Upper lobe of left lung (tissue), 6 donors: ENCODE results near the gene ASTN2. TPM values are rescaled to one million over a fixed set of nuclear protein-coding genes. Genes with fewer than 3 reads are reported as not detected.

ENCODE experiments used
- ATAC-seq, 2 donors: fragments of 200-7000 bp; cut with Tn5 transposase; one replicate each; pipeline ENCODE4 v1.9.1; 2022; ENCODE audit warnings: mild to moderate bottlenecking in 2 of 2, moderate library complexity in 2 of 2; ENCODE audit not compliant: low FRiP score in 2 of 2
- DNase-seq, 2 donors: peaks; one replicate each; pipeline ENCODE4 v3.0.0-alpha.2; 2019 to 2020
- H3K27ac ChIP-seq, 4 donors: fragments of 200-600 bp; sonication (generic); one replicate each; pipeline ENCODE4 v1.5.1; 2016 to 2019
- H3K27me3 ChIP-seq, 4 donors: fragments of 200-600 bp; sonication (generic); one replicate each; pipeline ENCODE4 v1.5.1; 2017 to 2019
- H3K36me3 ChIP-seq, 4 donors: fragments of 200-600 bp; sonication (generic); one replicate each; pipeline ENCODE4 v1.5.1; 2016 to 2019
- H3K4me1 ChIP-seq, 4 donors: fragments of 200-600 bp; sonication (generic); one replicate each; pipeline ENCODE4 v1.5.1; 2018 to 2019
- H3K4me3 ChIP-seq, 4 donors: fragments of 200-600 bp; sonication (generic); one replicate each; pipeline ENCODE4 v1.5.1; 2017 to 2019; ENCODE audit warnings: mild to moderate bottlenecking in 2 of 4, moderate library complexity in 1 of 4
- H3K9me3 ChIP-seq, 4 donors: fragments of 200-600 bp; sonication (generic); one replicate each; pipeline ENCODE4 v1.5.1; 2018 to 2019
- CTCF ChIP-seq, 6 experiments: fragments of 450-650 bp in 4 of 6; fragments of 200-600 bp in 2 of 6; sonication (generic) in 2 of 6; IDR thresholded peaks; one replicate each; pipeline ENCODE4 v1.5.1; 2016 to 2019; ENCODE audit warnings: antibody characterized with exemption in 6 of 6
- EP300 ChIP-seq, 4 donors: sonication (generic); formaldehyde crosslinking; IDR thresholded peaks; one replicate each; pipeline ENCODE4 v1.5.1; 2017; ENCODE audit warnings: antibody characterized with exemption in 4 of 4, control low read depth in 2 of 4
- POLR2A ChIP-seq, 4 donors: fragments of 450-650 bp; IDR thresholded peaks; one replicate each; pipeline ENCODE4 v1.5.1; 2016 to 2017; ENCODE audit warnings: antibody characterized with exemption in 4 of 4, mild to moderate bottlenecking in 2 of 4
- POLR2AphosphoS5 ChIP-seq, 2 donors: sonication (generic); formaldehyde crosslinking; IDR thresholded peaks; one replicate each; pipeline ENCODE4 v1.5.1; 2017; ENCODE audit warnings: antibody characterized with exemption in 2 of 2
- WGBS, 2 donors: methylation state at CpG; one replicate each; pipeline ENCODE4 v1.1.5; 2017 to 2018; 5-methylcytosine and 5-hydroxymethylcytosine counted together
- total RNA-seq, 6 donors: library from RNA; depleted of rRNA in 4 of 6; stranded (reverse); fragments of >200 nt in 4 of 6; gene quantifications; one replicate each; pipeline versions ENCODE4 v1.1.0 to v1.2.1, GENCODE V29; 2016 to 2021
- donor health status: DM: no; HTN: no; CAD: no; lungs with moderate emphysema.
- donor health status: DM: no; HTN: yes; CAD: no; lungs with severe emphysema.

Gene ASTN2
- total RNA-seq, 6 donors from 2014 or later, result 2.0 to 7.5 (median 3.4) TPM

- Histone ChIP-seq H3K4me3 (no peak overlapping the region), H3K27ac (no peak overlapping the region), H3K27me3 (no peaks in the 10 kb centered on the region), H3K4me1 (peaks cover 0 to 12% (median 5%) of the 10 kb centered on the region in 4 donors), H3K36me3 (no peaks in the 10 kb centered on the region), H3K9me3 (no peaks in the 10 kb centered on the region)
- ATAC-seq (peak in 1 of 2 donors; percentile 57), DNase-seq (no peak)
- WGBS, 2 donors, result 19 to 36% methylated on average over 2 to 3 of the region's 3 CpGs
- no peak for TF ChIP-seq EP300 (IDR thresholded peaks at IDR 0.05)
- no peak for TF ChIP-seq POLR2A (IDR thresholded peaks at IDR 0.05)
- no peak for TF ChIP-seq CTCF (IDR thresholded peaks at IDR 0.05)
These were observed 864.0 kb downstream of the ASTN2 start for GRCh38 chr9:116550696-116551436.

- no peaks in the 10 kb centered on the region for H3K36me3 ChIP-seq
- H3K4me1 ChIP-seq, result peaks cover 0 to 12% (median 5%) of the 10 kb centered on the region in 4 donors
- 65 to 75% methylated on average over 5 of the region's 5 CpGs for WGBS, 2 donors
- H3K27ac ChIP-seq, result no peak overlapping the region
- H3K9me3 ChIP-seq, result no peaks in the 10 kb centered on the region
- H3K27me3 ChIP-seq, result no peaks in the 10 kb centered on the region
- TF ChIP-seq POLR2A (IDR thresholded peaks at IDR 0.05) (no peak), CTCF (IDR thresholded peaks at IDR 0.05) (no peak), EP300 (IDR thresholded peaks at IDR 0.05) (no peak), POLR2AphosphoS5 (IDR thresholded peaks at IDR 0.05) (no peak)
- ATAC-seq (no peak), DNase-seq (no peak)
- H3K4me3 ChIP-seq, result no peak overlapping the region
These were observed 864.8 kb downstream of the ASTN2 start for GRCh38 chr9:116549786-116550660.

- H3K27ac ChIP-seq, result peak overlapping the region in 1 of 4 donors; percentile 14
- H3K4me3 ChIP-seq, result no peak overlapping the region
- WGBS, 2 donors, result 38 to 48% methylated on average over 8 to 9 of the region's 9 CpGs
- no peaks in the 10 kb centered on the region for H3K27me3 ChIP-seq
- no peaks in the 10 kb centered on the region for H3K36me3 ChIP-seq
- peaks cover 0 to 12% (median 5%) of the 10 kb centered on the region in 4 donors for H3K4me1 ChIP-seq
- ATAC-seq (peak; percentile 68 to 95), DNase-seq (peak; percentile 83 to 88)
- no peaks in the 10 kb centered on the region for H3K9me3 ChIP-seq
- no peak for TF ChIP-seq POLR2A (IDR thresholded peaks at IDR 0.05)
- peak; percentile 32 to 51 for TF ChIP-seq POLR2AphosphoS5 (IDR thresholded peaks at IDR 0.05)
These were observed 865.7 kb downstream of the ASTN2 start for GRCh38 chr9:116549061-116549664.

DNA sequence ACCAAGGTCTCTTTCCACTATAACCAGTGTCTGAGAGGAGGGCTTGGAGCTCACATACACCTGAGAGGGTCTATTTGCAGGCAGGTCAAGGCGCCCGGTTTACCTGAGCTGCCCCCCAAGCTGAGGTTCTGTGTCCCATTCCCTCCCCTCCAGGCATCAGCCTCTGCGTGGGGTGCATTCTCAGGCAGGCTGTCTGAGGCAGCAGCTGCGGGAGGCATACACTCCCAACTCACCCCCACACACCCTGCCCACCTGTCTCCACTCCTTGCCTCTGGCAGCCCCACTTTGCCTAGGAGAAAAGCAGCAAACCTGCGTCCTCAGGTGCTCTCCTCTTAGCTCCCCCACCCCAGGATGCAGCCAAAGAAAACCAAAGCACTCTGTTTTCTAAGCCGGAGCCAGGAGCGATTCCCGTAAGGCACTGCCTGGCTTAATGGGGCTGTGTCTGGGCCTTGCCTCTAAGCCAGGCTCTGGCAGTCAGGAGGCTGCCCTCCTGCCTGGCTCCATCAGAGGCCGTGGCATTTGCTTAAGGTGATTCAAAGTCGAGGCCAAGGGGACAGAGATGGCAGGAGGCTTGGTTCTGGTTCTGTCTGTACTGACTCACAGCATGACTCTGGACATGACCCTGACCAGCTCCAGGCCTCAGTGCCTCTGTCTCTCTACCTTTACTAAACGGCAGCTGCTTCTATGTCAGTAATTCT is 867.0 kb downstream of the ASTN2 start:
- Histone ChIP-seq H3K4me3 (no peak overlapping the region), H3K36me3 (no peaks in the 10 kb centered on the region), H3K27me3 (no peaks in the 10 kb centered on the region), H3K9me3 (no peaks in the 10 kb centered on the region), H3K4me1 (peaks cover 0 to 12% (median 5%) of the 10 kb centered on the region in 4 donors), H3K27ac (no peak overlapping the region)
- peak in 1 of 2 donors; percentile 24 for ATAC-seq
- no peak for DNase-seq
- TF ChIP-seq EP300 (IDR thresholded peaks at IDR 0.05) (no peak), POLR2AphosphoS5 (IDR thresholded peaks at IDR 0.05) (no peak), POLR2A (IDR thresholded peaks at IDR 0.05) (no peak), CTCF (IDR thresholded peaks at IDR 0.05) (no peak)
- 72 to 84% methylated on average over 7 to 11 of the region's 11 CpGs for WGBS, 2 donors
